Keratinocyte (primary cell): ENCODE measurements around the gene MMD.

Experiments used
- CTCF ChIP-seq, 3 experiments: IDR thresholded peaks in 1 of 3; conservative IDR thresholded peaks in 1 of 3; optimal IDR thresholded peaks in 1 of 3; 2 replicates in 2 of 3; 3 replicates in 1 of 3; pipeline versions ENCODE3 to v1.5.1; 2011; ENCODE audit warnings: low read length in 3 of 3, mild to moderate bottlenecking in 3 of 3, moderate library complexity in 2 of 3, control low read depth in 1 of 3, inconsistent platforms in 1 of 3; ENCODE audit not compliant: insufficient read depth in 2 of 3; ENCODE audit errors: extremely low read depth in 1 of 3
- EZH2 ChIP-seq: IDR thresholded peaks from one replicate; pipeline ENCODE4 v1.6.1; 2012; ENCODE audit warnings: inconsistent platforms, mild to moderate bottlenecking, low read length, moderate library complexity

GRCh38 chr17:55430541-55431288 lies 9.1 kb upstream of the MMD start:
- TF ChIP-seq CTCF (optimal IDR thresholded peaks at IDR 0.05 in 1 of 3, IDR thresholded peaks at IDR 0.05 in 1 of 3, conservative IDR thresholded peaks at IDR 0.05 in 1 of 3; ENCODE audit: extremely low read depth in 1 of 3, insufficient read depth in 2 of 3, low read length in 3 of 3) (no peak), EZH2 (no peak)
